GM19455 (cell line): ENCODE data around the gene ACTRT2.

ENCODE experiments used
- ATAC-seq: cut with Tn5 transposase; IDR thresholded peaks from one replicate; pipeline ENCODE4 v1.9.1; 2021; ENCODE audit not compliant: unreplicated experiment

Gene ACTRT2

GRCh38 chr1:3002349-3003038 lies 18.8 kb upstream of the ACTRT2 start:
- ATAC-seq: no peak

GRCh38 chr1:3003039-3003940 lies 18.0 kb upstream of the ACTRT2 start:
- ATAC-seq: no peak

GRCh38 chr1:3003941-3004270 lies 17.4 kb upstream of the ACTRT2 start:
- no peak for ATAC-seq

GRCh38 chr1:3004285-3005205 lies 16.7 kb upstream of the ACTRT2 start:
- no peak for ATAC-seq

- no peak for ATAC-seq
Measured at GRCh38 chr1:3005771-3006170, 15.5 kb upstream of the ACTRT2 start.

GRCh38 chr1:3007298-3008147 lies 13.7 kb upstream of the ACTRT2 start:
- no peak for ATAC-seq

- no peak for ATAC-seq
Measured at GRCh38 chr1:3009021-3009420, 12.2 kb upstream of the ACTRT2 start.

GRCh38 chr1:3009556-3009955 lies 11.7 kb upstream of the ACTRT2 start:
- no peak for ATAC-seq

- ATAC-seq: no peak
Measured at GRCh38 chr1:3011127-3011526, 10.1 kb upstream of the ACTRT2 start.

GRCh38 chr1:3011631-3012455 lies 9.4 kb upstream of the ACTRT2 start:
- no peak for ATAC-seq

- no peak for ATAC-seq
Measured at GRCh38 chr1:3012456-3013291, 8.6 kb upstream of the ACTRT2 start.

- no peak for ATAC-seq
Measured at GRCh38 chr1:3013371-3014049, 7.8 kb upstream of the ACTRT2 start.

- no peak for ATAC-seq
Measured at GRCh38 chr1:3014050-3014440, 7.2 kb upstream of the ACTRT2 start.

GRCh38 chr1:3014443-3015268 lies 6.6 kb upstream of the ACTRT2 start:
- no peak for ATAC-seq

- ATAC-seq: no peak
Measured at GRCh38 chr1:3015269-3015635, 6.0 kb upstream of the ACTRT2 start.

- ATAC-seq: no peak
Measured at GRCh38 chr1:3015744-3016143, 5.5 kb upstream of the ACTRT2 start.

- no peak for ATAC-seq
Measured at GRCh38 chr1:3016641-3017439, 4.4 kb upstream of the ACTRT2 start.
